ENCODE measurements around the gene PIK3R1. TPM values are rescaled to one million over a fixed set of nuclear protein-coding genes. Genes with fewer than 3 reads are reported as not detected.

The PIK3R1 gene
- total RNA-seq, 1 donor from 2014 or later = 89.3 TPM

DNA sequence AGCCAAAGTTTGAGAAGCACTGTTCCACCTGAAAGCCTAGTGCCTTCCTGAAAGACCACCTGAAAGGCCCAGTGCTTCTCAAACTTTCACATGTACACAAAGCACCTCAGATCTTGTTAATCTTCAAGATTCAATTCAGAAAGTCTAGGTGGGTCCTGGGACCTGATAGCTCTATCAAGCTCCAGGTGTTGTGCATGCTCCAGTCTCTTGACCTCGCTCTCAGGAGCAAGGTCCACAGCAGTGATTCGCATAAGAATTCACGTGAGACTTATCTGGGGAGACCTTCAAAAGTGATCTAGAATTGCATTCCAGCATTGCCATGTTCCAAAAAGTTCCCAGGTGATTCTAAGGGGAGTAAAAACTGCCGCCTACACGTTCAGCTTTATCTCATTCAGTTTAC is 102.1 kb downstream of the PIK3R1 start:
- intact Hi-C loops (cut with DNase I) = no loop called here
- H3K27ac ChIP-seq = no peak overlapping the region
- no peaks in the 10 kb centered on the region for H3K27me3 ChIP-seq
- H3K9me3 ChIP-seq = no peaks in the 10 kb centered on the region
- no peak overlapping the region for H3K4me3 ChIP-seq
- DNase-seq (ENCODE audit: low spot score in 2 of 2) = no peak
- TF ChIP-seq, protein P1, sequence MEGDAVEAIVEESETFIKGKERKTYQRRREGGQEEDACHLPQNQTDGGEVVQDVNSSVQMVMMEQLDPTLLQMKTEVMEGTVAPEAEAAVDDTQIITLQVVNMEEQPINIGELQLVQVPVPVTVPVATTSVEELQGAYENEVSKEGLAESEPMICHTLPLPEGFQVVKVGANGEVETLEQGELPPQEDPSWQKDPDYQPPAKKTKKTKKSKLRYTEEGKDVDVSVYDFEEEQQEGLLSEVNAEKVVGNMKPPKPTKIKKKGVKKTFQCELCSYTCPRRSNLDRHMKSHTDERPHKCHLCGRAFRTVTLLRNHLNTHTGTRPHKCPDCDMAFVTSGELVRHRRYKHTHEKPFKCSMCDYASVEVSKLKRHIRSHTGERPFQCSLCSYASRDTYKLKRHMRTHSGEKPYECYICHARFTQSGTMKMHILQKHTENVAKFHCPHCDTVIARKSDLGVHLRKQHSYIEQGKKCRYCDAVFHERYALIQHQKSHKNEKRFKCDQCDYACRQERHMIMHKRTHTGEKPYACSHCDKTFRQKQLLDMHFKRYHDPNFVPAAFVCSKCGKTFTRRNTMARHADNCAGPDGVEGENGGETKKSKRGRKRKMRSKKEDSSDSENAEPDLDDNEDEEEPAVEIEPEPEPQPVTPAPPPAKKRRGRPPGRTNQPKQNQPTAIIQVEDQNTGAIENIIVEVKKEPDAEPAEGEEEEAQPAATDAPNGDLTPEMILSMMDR (IDR thresholded peaks at IDR 0.05) = no peak
- H3K36me3 ChIP-seq = no peaks in the 10 kb centered on the region
- no peaks in the 10 kb centered on the region for H3K4me1 ChIP-seq

DNA sequence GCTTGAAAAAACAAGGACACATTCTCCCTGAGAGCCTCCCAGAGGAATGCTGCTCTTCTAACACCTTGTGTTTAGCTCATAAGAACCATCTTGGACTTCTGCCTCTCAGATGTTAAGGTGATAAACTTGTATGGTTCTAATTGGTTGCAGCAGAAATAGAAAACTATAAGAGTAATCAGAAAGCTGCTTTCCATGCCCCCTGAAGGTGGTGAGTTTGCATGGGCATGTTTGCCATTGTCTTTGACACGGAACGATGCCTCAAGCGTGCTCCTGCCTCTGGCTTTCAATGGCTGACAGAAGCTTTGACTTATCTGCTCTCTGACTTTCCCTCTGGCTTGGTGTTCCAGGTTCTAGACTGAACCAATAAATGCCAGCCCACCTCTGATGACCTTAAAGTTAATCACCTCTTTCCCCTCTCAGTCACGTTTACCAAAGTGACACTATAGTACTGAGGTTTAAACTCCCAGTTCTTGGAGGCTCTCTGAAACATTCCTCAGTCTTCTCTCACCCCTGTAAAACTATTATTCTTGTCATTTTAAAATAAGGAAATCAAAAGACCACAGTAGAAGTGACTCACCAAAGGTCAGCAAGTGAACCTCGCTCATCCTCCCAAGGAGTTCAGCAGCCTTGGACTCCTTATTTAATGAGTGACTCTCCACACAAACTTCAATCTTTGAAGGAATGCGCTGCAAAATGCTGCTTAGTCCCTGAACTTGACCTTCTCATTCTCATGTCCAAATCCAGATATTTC is 103.6 kb downstream of the PIK3R1 start:
- TF ChIP-seq, protein P1 (IDR thresholded peaks at IDR 0.05) = no peak
- no peak overlapping the region for H3K4me3 ChIP-seq
- intact Hi-C loops (cut with DNase I) = no loop called here
- H3K9me3 ChIP-seq = no peaks in the 10 kb centered on the region
- H3K36me3 ChIP-seq = no peaks in the 10 kb centered on the region
- no peak overlapping the region for H3K27ac ChIP-seq
- no peaks in the 10 kb centered on the region for H3K4me1 ChIP-seq
- no peak for DNase-seq (ENCODE audit: low spot score in 2 of 2)
- no peaks in the 10 kb centered on the region for H3K27me3 ChIP-seq

DNA sequence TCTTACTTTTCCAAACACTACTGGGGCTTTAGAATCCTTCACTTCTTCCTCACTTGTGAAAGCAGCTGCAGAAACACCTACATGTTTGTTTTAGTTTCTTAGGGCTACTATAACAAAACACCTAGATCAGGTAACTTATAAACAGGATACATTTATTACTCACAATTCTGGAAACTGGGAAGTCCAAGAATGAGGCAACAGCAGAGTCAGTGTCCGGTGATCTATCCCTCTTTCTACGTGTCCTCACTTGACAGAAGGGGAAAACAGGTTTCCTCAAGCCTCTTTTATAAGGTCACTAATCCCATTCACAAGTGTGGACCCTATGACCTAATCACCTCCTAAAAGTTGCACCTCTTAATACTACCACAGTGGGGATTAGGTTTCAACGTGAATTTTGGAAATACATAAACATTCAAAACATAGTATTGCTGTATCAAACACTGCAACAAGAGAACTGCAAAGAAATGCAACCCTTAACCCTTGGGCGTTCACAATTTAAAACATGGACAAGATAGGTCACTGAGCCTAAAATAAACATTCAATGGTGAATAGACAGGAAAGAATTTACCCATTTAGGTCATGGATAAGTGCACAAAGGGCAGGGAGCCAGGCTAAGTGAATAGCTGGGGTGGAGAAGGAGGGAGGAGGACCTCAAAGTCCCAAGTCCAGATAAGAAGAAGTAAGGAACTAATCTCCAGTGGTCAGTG is 104.3 kb downstream of the PIK3R1 start:
- intact Hi-C loops (cut with DNase I) = no loop called here
- Histone ChIP-seq H3K9me3 (no peaks in the 10 kb centered on the region), H3K4me3 (no peak overlapping the region), H3K36me3 (no peaks in the 10 kb centered on the region), H3K27ac (no peak overlapping the region), H3K4me1 (no peaks in the 10 kb centered on the region), H3K27me3 (no peaks in the 10 kb centered on the region)
- no peak for DNase-seq (ENCODE audit: low spot score in 2 of 2)
- TF ChIP-seq, protein P1 (IDR thresholded peaks at IDR 0.05) = no peak

DNA sequence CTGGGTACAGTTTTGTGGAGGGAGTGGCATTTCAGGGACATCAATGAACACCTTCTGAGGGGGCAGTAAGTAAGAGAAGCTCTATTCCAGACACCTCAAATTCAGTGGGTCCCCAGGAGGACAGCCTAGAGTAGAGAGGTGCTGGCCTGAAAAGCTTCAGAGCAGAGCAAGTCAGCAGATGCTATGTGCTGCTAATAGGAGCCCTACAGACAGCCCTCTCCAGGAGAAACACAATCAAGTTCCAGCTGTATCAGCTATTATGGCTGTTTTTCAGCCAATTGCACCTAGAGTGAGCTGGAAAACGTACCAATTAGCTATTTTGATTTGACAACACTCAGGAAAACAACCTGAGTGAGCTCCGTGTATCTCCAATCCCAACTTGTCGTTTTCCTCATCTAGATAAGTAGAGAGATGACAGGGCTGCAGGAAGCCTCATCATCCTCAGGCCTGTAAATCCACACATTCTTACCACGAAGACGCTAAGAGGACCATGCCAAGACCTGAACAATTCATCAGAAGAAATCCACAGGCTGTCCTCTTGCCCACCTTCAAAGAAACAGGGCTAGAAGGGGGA is 104.9 kb downstream of the PIK3R1 start:
- H3K4me3 ChIP-seq = no peak overlapping the region
- DNase-seq (ENCODE audit: low spot score in 2 of 2) = no peak
- intact Hi-C loops (cut with DNase I) = no loop called here
- H3K4me1 ChIP-seq = no peaks in the 10 kb centered on the region
- no peaks in the 10 kb centered on the region for H3K36me3 ChIP-seq
- no peaks in the 10 kb centered on the region for H3K27me3 ChIP-seq
- TF ChIP-seq, protein P1 (IDR thresholded peaks at IDR 0.05) = no peak
- no peak overlapping the region for H3K27ac ChIP-seq
- H3K9me3 ChIP-seq = no peaks in the 10 kb centered on the region

DNA sequence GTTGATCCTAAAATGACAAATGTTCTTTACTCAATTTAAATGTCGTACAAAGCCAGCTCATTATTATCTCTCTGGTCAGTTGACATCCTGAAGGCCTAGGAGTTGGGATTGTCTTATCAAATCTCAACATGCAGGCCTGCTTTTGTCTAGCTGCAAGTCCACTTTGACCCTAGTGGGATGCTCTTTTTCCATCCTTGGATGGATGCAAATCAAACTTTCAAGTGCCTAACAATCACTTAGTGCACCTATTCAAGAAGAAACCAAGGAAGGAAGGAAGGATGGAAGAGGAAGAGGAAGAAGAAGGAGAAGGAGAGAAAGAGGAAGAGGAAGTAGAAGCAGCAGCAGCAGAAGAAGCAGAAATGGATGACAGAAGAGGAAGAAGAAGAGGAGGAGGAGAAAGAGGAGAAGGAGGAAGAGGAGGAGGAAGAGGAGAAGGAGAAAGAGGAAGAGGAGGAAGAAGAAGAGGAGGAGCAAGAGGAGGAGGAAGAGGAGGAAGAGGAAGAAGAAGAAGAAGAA is 109.6 kb downstream of the PIK3R1 start:
- TF ChIP-seq, protein P1 (IDR thresholded peaks at IDR 0.05) = no peak
- Histone ChIP-seq H3K27me3 (no peaks in the 10 kb centered on the region), H3K9me3 (no peaks in the 10 kb centered on the region), H3K27ac (no peak overlapping the region), H3K36me3 (no peaks in the 10 kb centered on the region), H3K4me3 (no peak overlapping the region), H3K4me1 (no peaks in the 10 kb centered on the region)
- DNase-seq (ENCODE audit: low spot score in 2 of 2) = no peak
- intact Hi-C loops (cut with DNase I) = no loop called here

Measured in ascending aorta (tissue), 2 donors.